SK-N-SH treated with all-trans-retinoic acid at 6 μM for 48 hours (cell line): ENCODE results near the gene CDC42EP3.
A peak's percentile ranks its signal among the peaks of the same experiment; 100 is the strongest.

Source experiments
- ATAC-seq: fragments of 200-7000 bp; cut with Tn5 transposase; 3 replicates; pipeline ENCODE4 v1.9.1; 2020; ENCODE audit warnings: mild to moderate bottlenecking, moderate library complexity
- ARNTL ChIP-seq: fragments of 450-650 bp; formaldehyde crosslinking; IDR thresholded peaks from 2 replicates; pipeline ENCODE4 v1.5.0; 2020; ENCODE audit warnings: low read depth, mild to moderate bottlenecking, moderate library complexity, borderline replicate concordance
- BACH2 ChIP-seq: fragments of 250-450 bp; sonication (Bioruptor Pico); IDR thresholded peaks from 2 replicates; pipeline ENCODE4 v1.9.0; 2021; ENCODE audit warnings: mild to moderate bottlenecking, borderline replicate concordance
- CREB5 ChIP-seq: fragments of 250-450 bp; sonication (Bioruptor Pico); IDR thresholded peaks from 2 replicates; pipeline ENCODE4 v1.5.1; 2020; ENCODE audit warnings: low read depth, mild to moderate bottlenecking, moderate library complexity
- CSRNP3 ChIP-seq: fragments of 250-450 bp; sonication (Bioruptor Pico); IDR thresholded peaks from 2 replicates; pipeline ENCODE4 v1.5.1; 2021; ENCODE audit warnings: mild to moderate bottlenecking, moderate library complexity
- ESRRG ChIP-seq: fragments of 250-450 bp; sonication (Bioruptor Pico); IDR thresholded peaks from 2 replicates; pipeline ENCODE4 v1.6.1; 2021; ENCODE audit warnings: mild to moderate bottlenecking
- GLIS3 ChIP-seq: fragments of 250-450 bp; sonication (Bioruptor Pico); IDR thresholded peaks from 2 replicates; pipeline ENCODE4 v1.5.0; 2020; ENCODE audit warnings: mild to moderate bottlenecking, moderate library complexity
- ISL1 ChIP-seq: fragments of 250-450 bp; sonication (Bioruptor Pico); IDR thresholded peaks from 2 replicates; pipeline ENCODE4 v2.1.2; 2022; ENCODE audit warnings: mild to moderate bottlenecking, moderate library complexity
- OSR1 ChIP-seq: fragments of 250-450 bp; sonication (Bioruptor Pico); IDR thresholded peaks from 2 replicates; pipeline ENCODE4 v1.8.0; 2022; ENCODE audit warnings: moderate library complexity, mild to moderate bottlenecking, inconsistent platforms
- PATZ1 ChIP-seq: fragments of 250-450 bp; sonication (Bioruptor Pico); IDR thresholded peaks from 2 replicates; pipeline ENCODE4 v1.8.0; 2020; ENCODE audit warnings: mild to moderate bottlenecking, moderate library complexity, borderline replicate concordance
- POU6F1 ChIP-seq: fragments of 250-450 bp; sonication (Bioruptor Pico); IDR thresholded peaks from 2 replicates; pipeline ENCODE4 v1.8.0; 2021; ENCODE audit warnings: low read depth, mild to moderate bottlenecking, moderate library complexity, borderline replicate concordance
- PPARA ChIP-seq: fragments of 250-450 bp; sonication (Bioruptor Pico); IDR thresholded peaks from 2 replicates; pipeline ENCODE4 v1.5.0; 2020; ENCODE audit warnings: mild to moderate bottlenecking, borderline replicate concordance
- RARB ChIP-seq: fragments of 250-450 bp; sonication (Bioruptor Pico); IDR thresholded peaks from 2 replicates; pipeline ENCODE4 v1.8.0; 2021; ENCODE audit warnings: mild to moderate bottlenecking, moderate library complexity
- SNAI2 ChIP-seq: fragments of 250-450 bp; sonication (Bioruptor Pico); IDR thresholded peaks from 2 replicates; pipeline ENCODE4 v1.5.0; 2020; ENCODE audit warnings: mild to moderate bottlenecking, moderate library complexity
- TCF4 ChIP-seq: fragments of 250-450 bp; sonication (Bioruptor Pico); IDR thresholded peaks from 2 replicates; pipeline ENCODE4 v1.8.0; 2021; ENCODE audit warnings: mild to moderate bottlenecking, moderate library complexity, borderline replicate concordance
- TSHZ2 ChIP-seq: fragments of 250-450 bp; sonication (Bioruptor Pico); IDR thresholded peaks from 2 replicates; pipeline ENCODE4 v1.5.0; 2020; ENCODE audit warnings: mild to moderate bottlenecking, moderate library complexity
- ZC3H10 ChIP-seq: fragments of 250-450 bp; sonication (Bioruptor Pico); IDR thresholded peaks from 2 replicates; pipeline ENCODE4 v1.5.1; 2021; ENCODE audit warnings: mild to moderate bottlenecking, moderate library complexity
- ZFP3 ChIP-seq: fragments of 250-450 bp; sonication (Bioruptor Pico); IDR thresholded peaks from 2 replicates; pipeline ENCODE4 v1.5.0; 2020; ENCODE audit warnings: mild to moderate bottlenecking, moderate library complexity
- ZFP30 ChIP-seq: fragments of 450-650 bp; formaldehyde crosslinking; IDR thresholded peaks from 2 replicates; pipeline ENCODE4 v1.5.0; 2022; ENCODE audit warnings: mild to moderate bottlenecking, moderate library complexity
- ZNF565 ChIP-seq: fragments of 450-650 bp; formaldehyde crosslinking; conservative IDR thresholded peaks from 2 replicates; pipeline ENCODE4 v1.5.0; 2020; ENCODE audit warnings: low read depth, mild to moderate bottlenecking, moderate library complexity
- ZNF70 ChIP-seq: fragments of 450-650 bp; formaldehyde crosslinking; IDR thresholded peaks from 2 replicates; pipeline ENCODE4 v1.5.0; 2020; ENCODE audit warnings: mild to moderate bottlenecking, moderate library complexity
- ZNF8 ChIP-seq: fragments of 450-650 bp; formaldehyde crosslinking; IDR thresholded peaks from 2 replicates; pipeline ENCODE4 v1.5.0; 2020; ENCODE audit warnings: mild to moderate bottlenecking, moderate library complexity

Gene CDC42EP3

GRCh38 chr2:37625796-37626571 is 45.5 kb downstream of the CDC42EP3 start:
- TF ChIP-seq TSHZ2 (CRISPR knock-in tag), result peak; percentile 55; the same call in 1 of the 2 replicates
- TF ChIP-seq TCF4 (CRISPR knock-in tag), result peak; percentile 40
- peak; percentile 97 for TF ChIP-seq ZNF565 (CRISPR knock-in tag)
- no peak for TF ChIP-seq RARB (CRISPR knock-in tag)
- TF ChIP-seq ISL1 (CRISPR knock-in tag), result peak; percentile 26; the same call in 1 of the 2 replicates
- TF ChIP-seq PPARA (CRISPR knock-in tag), result no peak
- TF ChIP-seq SNAI2 (CRISPR knock-in tag), result 0 out of 2 replicates have a peak, but pooled peaks have one; percentile 6
- ATAC-seq, result peak; percentile 19; the same call in 2 of the 3 replicates

- peak; percentile 63 for ATAC-seq
- TF ChIP-seq ZNF565 (CRISPR knock-in tag) (no peak), SNAI2 (CRISPR knock-in tag) (no peak), OSR1 (no peak), GLIS3 (CRISPR knock-in tag) (no peak), BACH2 (CRISPR knock-in tag) (no peak), CSRNP3 (CRISPR knock-in tag) (no peak), ZC3H10 (no peak), CREB5 (CRISPR knock-in tag) (no peak), TCF4 (CRISPR knock-in tag) (no peak), ARNTL (CRISPR knock-in tag) (no peak), ZNF70 (no peak), RARB (CRISPR knock-in tag) (no peak), ESRRG (CRISPR knock-in tag) (no peak), PATZ1 (CRISPR knock-in tag) (no peak), ZFP30 (CRISPR knock-in tag) (no peak), PPARA (CRISPR knock-in tag) (no peak), ZFP3 (CRISPR knock-in tag) (no peak), ZNF8 (no peak), POU6F1 (CRISPR knock-in tag) (no peak), ISL1 (CRISPR knock-in tag) (no peak)
Observed at GRCh38 chr2:37625156-37625555, 46.3 kb downstream of the CDC42EP3 start.
